Glutamatergic neuron (in vitro differentiated cells): ENCODE measurements around the gene CDK4. TPM values are rescaled to one million over a fixed set of nuclear protein-coding genes. Genes with fewer than 3 reads are reported as not detected.

ENCODE experiments used
- DNase-seq: peaks from one replicate; pipeline ENCODE4 v3.0.0; 2022
- H3K27ac Mint-ChIP-seq: one replicate; pipeline ENCODE4 v1.8.0; 2020; ENCODE audit warnings: mild to moderate bottlenecking, mixed read lengths, inconsistent platforms; ENCODE audit not compliant: unreplicated experiment
- H3K27me3 Mint-ChIP-seq: one replicate; pipeline ENCODE4 v1.8.0; 2020; ENCODE audit warnings: mild to moderate bottlenecking, moderate library complexity, mixed read lengths, inconsistent platforms; ENCODE audit not compliant: unreplicated experiment
- H3K36me3 Mint-ChIP-seq: one replicate; pipeline ENCODE4 v1.8.0; 2020; ENCODE audit warnings: mild to moderate bottlenecking, mixed read lengths, inconsistent platforms; ENCODE audit not compliant: unreplicated experiment
- H3K4me1 Mint-ChIP-seq: one replicate; pipeline ENCODE4 v1.8.0; 2020; ENCODE audit warnings: mild to moderate bottlenecking, low read depth, mixed read lengths, inconsistent platforms; ENCODE audit not compliant: unreplicated experiment
- H3K4me3 Mint-ChIP-seq: one replicate; pipeline ENCODE4 v1.8.0; 2020; ENCODE audit warnings: mild to moderate bottlenecking, mixed read lengths, inconsistent platforms; ENCODE audit not compliant: unreplicated experiment
- H3K9me3 Mint-ChIP-seq: one replicate; pipeline ENCODE4 v1.8.0; 2020; ENCODE audit warnings: mild to moderate bottlenecking, moderate library complexity, mixed read lengths, inconsistent platforms; ENCODE audit not compliant: unreplicated experiment
- CTCF ChIP-seq: fragments of 200-600 bp; sonication (generic); IDR thresholded peaks from one replicate; pipeline ENCODE4 v1.5.0; 2021; ENCODE audit not compliant: partially characterized antibody, unreplicated experiment
- total RNA-seq: library from RNA; stranded (reverse); fragmentation: NEBNext Ultra II Directional; extraction: Animal tissue kit (Norgen Biotek cat#: 25700); gene quantifications from one replicate; pipeline ENCODE4 v1.2.1, GENCODE V29; 2021; ENCODE audit not compliant: unreplicated experiment

Gene CDK4
- total RNA-seq, 1 donor from 2014 or later: 123 TPM

- peaks cover 25% of the 10 kb centered on the region for H3K4me1 Mint-ChIP-seq
- peaks cover 29% of the 10 kb centered on the region for H3K27me3 Mint-ChIP-seq
- H3K9me3 Mint-ChIP-seq: peaks cover 11% of the 10 kb centered on the region
- H3K36me3 Mint-ChIP-seq: peaks cover 10% of the 10 kb centered on the region
- peak; percentile 71 for DNase-seq
- no peak overlapping the region for H3K27ac Mint-ChIP-seq
- TF ChIP-seq CTCF: no peak
- H3K4me3 Mint-ChIP-seq: no peak overlapping the region
These were observed 14.3 kb downstream of the CDK4 start for GRCh38 chr12:57737467-57738460.

GRCh38 chr12:57736741-57737466 is 15.2 kb downstream of the CDK4 start:
- peak overlapping the region; percentile 73 for H3K27ac Mint-ChIP-seq
- peaks cover 11% of the 10 kb centered on the region for H3K9me3 Mint-ChIP-seq
- H3K4me3 Mint-ChIP-seq: peak overlapping the region; percentile 94
- H3K4me1 Mint-ChIP-seq: peaks cover 25% of the 10 kb centered on the region
- no peak for TF ChIP-seq CTCF
- H3K36me3 Mint-ChIP-seq: peaks cover 10% of the 10 kb centered on the region
- H3K27me3 Mint-ChIP-seq: peaks cover 29% of the 10 kb centered on the region
- DNase-seq: no peak

GRCh38 chr12:57735952-57736740 is 16.0 kb downstream of the CDK4 start:
- Mint-ChIP-seq H3K27me3 (peaks cover 29% of the 10 kb centered on the region), H3K4me3 (peak overlapping the region; percentile 94), H3K4me1 (peaks cover 25% of the 10 kb centered on the region), H3K36me3 (peaks cover 15% of the 10 kb centered on the region), H3K27ac (peak overlapping the region; percentile 73), H3K9me3 (peaks cover 11% of the 10 kb centered on the region)
- DNase-seq: peak; percentile 81
- TF ChIP-seq CTCF: no peak

GRCh38 chr12:57735198-57735855 is 16.8 kb downstream of the CDK4 start:
- Mint-ChIP-seq H3K9me3 (peaks cover 11% of the 10 kb centered on the region), H3K27ac (no peak overlapping the region), H3K36me3 (peaks cover 15% of the 10 kb centered on the region), H3K4me3 (peak overlapping the region; percentile 80), H3K27me3 (peaks cover 30% of the 10 kb centered on the region), H3K4me1 (peaks cover 25% of the 10 kb centered on the region)
- DNase-seq: no peak
- TF ChIP-seq CTCF: no peak
